ENCODE measurements around the gene CDC40.

GRCh38 chr6:110246378-110246777, 66.2 kb downstream of the CDC40 start:
- no peak for TF ChIP-seq CTCF (IDR thresholded peaks at IDR 0.05)
- no peak for TF ChIP-seq POLR2A (IDR thresholded peaks at IDR 0.05)

All from tibial nerve (tissue), 3 donors.